GM19023 (cell line): Measurements from ENCODE around the gene SLC13A3.

Source experiments
- ATAC-seq: cut with Tn5 transposase; IDR thresholded peaks from one replicate; pipeline ENCODE4 v1.9.1; 2021; ENCODE audit warnings: mild to moderate bottlenecking, moderate library complexity; ENCODE audit not compliant: unreplicated experiment

SLC13A3 gene

DNA sequence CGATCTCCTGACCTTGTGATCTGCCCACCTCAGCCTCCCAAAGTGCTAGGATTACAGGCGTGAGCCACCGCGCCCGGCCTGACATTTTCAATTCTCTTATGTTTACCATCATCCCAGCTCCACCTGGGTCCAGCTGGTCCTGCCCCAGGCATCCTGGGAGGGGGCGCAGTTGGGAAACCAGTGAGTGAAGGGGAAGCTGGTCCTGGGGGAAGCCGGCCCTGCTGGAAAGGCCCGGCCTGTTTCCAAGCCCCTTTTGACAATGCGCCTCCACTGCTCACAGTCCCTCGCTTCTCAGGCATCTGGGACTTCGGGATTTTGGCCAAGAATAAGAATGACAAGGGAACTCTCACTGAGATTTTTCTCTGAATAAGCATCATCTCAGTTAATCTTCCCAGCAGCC is 14.2 kb downstream of the SLC13A3 start:
- ATAC-seq: no peak

DNA sequence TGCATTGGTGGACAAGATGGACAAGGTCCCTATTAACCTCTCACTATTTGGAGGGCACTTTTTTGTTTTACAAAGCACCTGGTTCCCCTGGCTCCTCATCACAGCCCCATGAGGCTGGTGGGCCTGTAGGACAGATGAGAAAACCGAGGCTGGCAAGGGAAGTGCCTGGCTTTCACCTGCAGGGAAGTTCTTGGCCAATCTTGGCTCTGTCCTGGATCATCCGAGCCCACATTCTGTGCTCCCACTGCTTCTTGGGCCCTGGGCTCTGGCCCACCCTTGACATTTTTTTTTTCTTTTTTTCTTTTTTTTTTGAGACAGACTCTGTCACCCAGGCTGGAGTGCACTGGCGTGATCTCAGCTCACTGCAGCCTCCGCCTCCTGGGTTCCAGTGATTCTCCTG is 14.7 kb downstream of the SLC13A3 start:
- no peak for ATAC-seq

DNA sequence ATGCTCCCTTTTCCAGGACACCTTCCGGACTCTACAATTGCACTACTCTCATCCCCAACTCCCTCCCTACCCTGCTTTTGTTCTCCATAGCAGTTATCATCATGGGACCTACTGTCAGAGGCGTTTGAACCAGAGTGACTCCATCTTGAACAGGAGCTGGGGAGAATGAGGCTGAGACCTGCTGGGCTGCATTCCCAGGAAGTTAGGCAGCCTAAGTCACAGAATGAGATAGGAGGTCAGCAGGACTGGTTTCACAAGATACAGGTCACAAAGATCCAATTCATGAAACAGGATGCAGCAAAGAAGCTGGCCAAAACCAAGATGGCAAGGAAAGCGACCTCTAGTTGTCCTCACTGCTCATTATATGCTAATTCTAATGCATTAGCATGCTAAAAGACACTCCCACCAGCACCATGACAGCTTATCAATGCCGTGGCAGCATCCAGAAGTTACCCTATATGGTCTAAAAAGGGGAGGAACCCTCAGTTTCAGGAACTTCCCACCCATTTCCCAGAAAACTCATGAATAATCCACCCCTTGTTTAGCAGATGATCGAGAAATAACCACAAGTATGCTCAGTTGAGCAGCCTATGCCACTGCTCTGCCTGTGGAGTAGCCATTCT is 15.6 kb downstream of the SLC13A3 start:
- ATAC-seq: no peak

- ATAC-seq: no peak
These were observed 16.7 kb downstream of the SLC13A3 start for GRCh38 chr20:46634528-46634927.

DNA sequence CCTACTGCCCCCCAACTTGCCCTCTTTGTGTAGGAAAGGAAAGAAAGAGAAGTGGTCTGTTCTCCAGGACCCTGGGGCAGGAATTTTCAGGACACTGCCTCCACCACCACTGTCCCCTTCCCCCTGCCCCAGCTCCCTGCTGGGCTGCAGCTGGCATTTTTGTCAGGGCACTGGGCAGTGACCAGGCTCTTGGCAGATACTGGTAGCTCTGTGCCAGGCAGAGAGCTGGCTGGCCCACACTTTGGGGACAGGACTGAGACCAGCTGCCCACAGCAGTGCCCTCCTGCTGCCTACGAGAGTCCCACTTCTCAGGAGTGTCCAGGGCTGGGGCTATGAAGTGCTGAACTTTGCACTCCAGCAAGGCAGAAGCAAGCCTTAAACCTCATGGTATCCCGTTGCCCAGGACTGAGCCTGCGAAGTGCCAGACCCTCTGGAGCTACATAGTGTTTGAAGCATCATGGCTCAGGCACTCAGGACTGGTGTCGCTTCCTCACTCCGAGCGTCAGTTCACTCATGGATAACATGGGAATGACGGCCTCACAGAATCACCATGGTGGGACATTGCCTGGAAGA is 19.3 kb downstream of the SLC13A3 start:
- no peak for ATAC-seq

- no peak for ATAC-seq
These were observed 19.9 kb downstream of the SLC13A3 start for GRCh38 chr20:46631212-46631869.

DNA sequence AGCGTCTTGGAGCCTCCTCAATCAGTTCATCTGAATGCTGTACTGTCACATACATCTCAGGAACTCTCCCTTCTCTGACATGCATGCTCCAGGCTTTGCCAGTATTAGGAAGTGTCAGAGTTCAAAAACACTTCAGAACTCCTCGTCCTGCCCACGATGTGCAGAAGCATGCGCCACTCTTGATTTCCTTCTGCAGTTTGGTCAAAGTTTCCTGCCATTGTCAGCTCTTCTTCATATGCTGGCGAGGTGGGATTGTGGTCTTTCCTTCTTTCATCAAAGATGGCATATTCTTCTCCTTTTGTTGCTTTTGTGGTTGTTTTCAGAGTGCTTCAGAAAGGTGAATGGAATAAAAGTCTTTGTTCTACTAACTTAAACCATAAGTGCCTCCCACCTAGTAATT is 21.0 kb downstream of the SLC13A3 start:
- no peak for ATAC-seq

DNA sequence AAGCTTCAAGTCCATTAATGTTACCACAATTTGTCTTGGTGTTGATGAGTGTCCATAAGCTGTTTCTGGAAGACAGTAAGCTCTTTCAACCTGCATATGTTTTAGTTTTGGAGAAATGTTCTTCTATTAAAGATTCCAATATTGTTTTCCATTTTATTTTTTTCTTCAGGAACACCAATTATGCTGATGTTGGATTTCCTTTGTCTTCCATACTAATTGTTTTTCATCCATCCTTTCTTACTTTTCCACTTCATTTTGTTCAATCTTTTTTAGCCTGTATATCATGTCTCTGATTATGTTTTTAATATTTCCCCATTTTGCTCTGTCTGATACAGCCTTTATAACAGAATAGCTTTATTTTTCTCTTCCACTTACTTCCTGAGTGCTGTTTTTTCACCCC is 21.9 kb downstream of the SLC13A3 start:
- no peak for ATAC-seq

DNA sequence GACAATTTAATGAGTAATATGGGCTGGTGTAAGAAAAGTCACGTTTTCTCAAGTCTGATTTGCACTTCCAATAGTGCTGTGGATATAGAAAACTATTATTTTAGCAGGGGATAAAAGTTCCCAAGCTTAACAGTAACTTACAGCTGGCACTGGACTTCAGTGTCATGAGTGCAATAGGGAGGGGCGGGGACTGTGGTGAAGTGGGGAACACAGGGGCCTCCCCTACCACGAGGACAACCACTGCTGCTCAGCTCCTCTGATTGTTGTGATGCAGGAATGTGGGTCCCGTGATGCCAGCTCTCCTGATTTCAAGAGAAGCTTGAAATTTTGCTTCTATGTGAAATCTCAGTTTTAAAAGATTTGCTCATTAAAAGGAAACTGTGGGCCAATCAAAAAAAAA is 24.0 kb downstream of the SLC13A3 start:
- no peak for ATAC-seq

DNA sequence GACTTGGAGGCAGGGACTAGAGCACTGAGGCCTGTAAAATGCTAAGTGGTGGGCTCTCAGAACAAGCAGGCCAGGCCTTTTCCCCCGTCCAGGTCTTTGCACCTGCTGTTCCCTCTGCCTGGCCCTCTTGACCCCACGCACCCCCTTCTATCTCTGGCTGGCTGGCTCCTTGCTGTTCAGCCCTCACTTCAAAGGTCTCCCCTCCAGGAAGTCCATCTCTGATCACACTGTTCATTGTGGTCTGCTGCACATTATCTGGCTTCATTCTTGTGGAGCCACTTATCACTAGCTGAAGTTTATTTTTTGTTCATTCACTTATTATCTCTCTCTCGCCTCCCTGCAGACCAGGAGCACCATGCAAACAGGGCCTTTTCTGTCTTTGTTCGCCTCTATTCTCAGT is 24.5 kb downstream of the SLC13A3 start:
- ATAC-seq: no peak

GRCh38 chr20:46625875-46626373 is 25.3 kb downstream of the SLC13A3 start:
- ATAC-seq: no peak

GRCh38 chr20:46624946-46625345 is 26.3 kb downstream of the SLC13A3 start:
- no peak for ATAC-seq

DNA sequence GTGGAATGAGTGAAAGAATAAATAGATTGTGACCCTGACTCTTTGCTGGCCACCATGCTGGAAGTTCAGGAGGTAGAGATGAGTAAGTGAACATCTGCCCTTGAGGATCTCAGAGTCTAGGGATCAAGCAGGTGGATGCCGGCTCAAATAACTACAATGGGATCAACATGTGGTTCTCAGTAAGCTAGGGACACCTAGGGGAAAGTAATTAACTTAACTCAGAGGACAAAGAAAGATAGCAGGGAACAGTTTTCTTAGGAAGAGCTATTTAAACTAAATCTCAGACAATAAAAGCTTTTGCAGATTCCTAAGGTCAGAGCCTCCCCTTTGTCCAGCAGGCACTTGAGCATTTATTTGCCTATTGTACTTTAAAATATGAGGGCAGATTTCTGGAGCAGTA is 29.1 kb downstream of the SLC13A3 start:
- ATAC-seq: no peak

GRCh38 chr20:46621492-46621891 is 29.8 kb downstream of the SLC13A3 start:
- no peak for ATAC-seq

GRCh38 chr20:46619445-46619844 is 31.8 kb downstream of the SLC13A3 start:
- no peak for ATAC-seq

DNA sequence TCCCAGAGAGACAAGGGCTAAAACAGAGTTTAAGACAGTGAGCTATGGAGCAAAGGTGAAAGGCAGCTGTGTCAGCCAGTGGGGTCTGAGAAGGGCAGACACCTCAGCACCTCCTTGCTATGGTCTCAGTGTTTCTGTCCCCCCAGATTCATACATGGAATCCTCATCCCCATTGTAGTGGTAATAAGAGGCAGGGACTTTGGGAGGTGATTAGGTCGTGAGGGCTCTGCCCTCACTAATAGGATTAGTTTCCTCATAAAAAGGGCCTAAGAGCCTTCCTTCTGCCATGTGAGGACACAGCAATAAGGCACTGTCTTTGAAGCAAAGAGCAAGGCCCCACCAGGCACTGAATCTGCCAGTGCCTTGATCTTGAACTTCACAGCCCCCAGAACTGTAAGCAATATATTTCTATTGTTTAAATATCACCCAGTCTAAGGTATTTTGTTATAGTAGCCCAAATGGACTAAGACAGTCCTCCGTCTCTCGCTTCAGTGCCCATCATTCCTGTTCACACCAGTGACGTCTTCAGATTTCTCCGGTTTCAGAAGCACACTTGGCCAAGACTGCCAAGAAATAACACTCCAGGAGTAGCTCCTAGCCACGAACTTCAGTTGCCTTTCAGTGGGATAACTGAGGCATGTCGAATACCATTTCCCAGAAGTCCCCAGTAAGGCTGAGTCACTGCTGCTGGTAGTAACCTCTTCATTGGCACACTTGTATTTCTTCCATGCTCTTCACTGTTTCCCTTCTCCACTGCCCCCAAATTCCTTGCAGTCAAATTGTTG is 32.8 kb downstream of the SLC13A3 start:
- ATAC-seq: no peak

GRCh38 chr20:46614503-46614902 is 36.8 kb downstream of the SLC13A3 start:
- no peak for ATAC-seq

DNA sequence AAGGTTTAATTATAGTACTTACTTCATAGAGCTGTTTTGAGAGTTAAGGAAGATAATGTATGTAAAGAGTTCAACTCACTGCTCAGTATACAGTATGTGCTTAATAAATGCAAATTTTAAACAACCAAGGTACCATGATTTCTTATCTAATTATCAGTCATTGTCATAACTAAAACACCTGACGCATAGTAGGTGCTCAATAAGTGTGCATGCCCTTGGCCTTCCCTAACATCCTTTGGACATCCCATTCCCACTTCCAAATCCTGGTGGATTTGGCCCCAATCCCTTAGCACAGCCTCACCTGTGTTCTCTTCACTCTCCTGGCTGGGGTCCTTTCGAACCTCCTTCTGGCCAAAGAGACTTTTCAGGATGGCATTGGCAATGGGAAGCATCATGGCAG is 41.1 kb downstream of the SLC13A3 start:
- ATAC-seq: no peak

DNA sequence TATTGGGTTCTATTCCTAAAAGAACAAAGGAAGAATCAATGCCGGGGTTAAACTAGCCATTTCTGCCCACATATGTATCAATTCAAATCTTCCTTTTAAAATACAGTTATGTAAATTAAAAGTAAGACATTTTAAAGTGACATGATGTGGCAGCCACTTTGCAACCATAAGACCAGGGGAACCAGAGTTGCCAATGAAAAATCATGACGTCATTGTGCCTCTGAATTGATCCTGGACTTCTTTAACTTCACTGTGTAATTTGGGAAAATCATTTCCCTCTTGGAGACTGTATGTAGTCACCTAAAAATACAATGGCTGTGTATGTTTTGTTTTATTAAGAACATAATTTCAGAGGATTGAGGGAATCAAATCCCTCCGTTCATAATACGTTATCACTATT is 42.2 kb downstream of the SLC13A3 start:
- no peak for ATAC-seq

- ATAC-seq: no peak
These were observed 43.3 kb downstream of the SLC13A3 start for GRCh38 chr20:46607849-46608497.

- no peak for ATAC-seq
These were observed 43.9 kb downstream of the SLC13A3 start for GRCh38 chr20:46607191-46607848.
